NCI-H524 treated with DMSO at 0.1 percent for 48 hours (cell line): Measurements from ENCODE around the gene CADM2.

Source experiments
- DNase-seq: peaks from one replicate; lab custom pipeline; 2025; lab: John Stamatoyannopoulos, UW

The CADM2 gene

DNA sequence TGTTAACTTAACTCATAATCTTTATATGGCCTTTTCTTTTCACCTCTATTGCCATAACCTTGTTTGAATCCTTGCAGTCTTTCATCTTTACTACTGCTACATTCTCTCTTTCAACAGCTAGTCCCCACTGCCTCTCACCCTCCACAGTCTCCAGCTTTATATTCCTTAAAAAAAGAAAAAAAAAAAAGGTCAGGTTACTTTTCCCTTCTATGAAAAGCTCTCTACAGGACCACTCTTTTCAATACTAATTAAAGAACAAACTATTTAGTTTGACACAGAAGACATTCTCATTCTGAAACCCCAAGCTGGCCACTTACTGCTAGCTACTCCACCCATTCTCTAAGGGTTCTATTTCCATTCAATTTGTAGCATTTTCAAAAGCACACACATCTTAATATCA is 25.6 kb downstream of the CADM2 start:
- no peak for DNase-seq

DNA sequence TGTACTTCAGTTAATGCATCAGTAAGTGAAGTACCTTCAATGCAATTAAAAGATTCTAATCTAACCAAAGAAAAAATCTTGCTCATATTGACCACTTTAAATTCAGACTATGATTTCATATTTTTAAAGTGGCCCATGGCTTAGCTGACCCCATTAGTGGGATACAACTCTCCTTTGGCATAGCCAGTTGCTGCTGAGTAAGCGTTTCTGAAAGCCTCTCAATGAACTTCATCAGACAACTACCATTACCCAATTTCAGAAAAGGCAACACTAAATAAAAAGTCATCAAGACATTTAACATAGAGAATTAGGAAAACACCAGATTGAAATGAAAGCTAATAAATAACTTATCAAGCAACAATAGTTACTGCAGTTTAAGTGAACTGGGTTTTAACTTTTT is 27.0 kb downstream of the CADM2 start:
- no peak for DNase-seq

DNA sequence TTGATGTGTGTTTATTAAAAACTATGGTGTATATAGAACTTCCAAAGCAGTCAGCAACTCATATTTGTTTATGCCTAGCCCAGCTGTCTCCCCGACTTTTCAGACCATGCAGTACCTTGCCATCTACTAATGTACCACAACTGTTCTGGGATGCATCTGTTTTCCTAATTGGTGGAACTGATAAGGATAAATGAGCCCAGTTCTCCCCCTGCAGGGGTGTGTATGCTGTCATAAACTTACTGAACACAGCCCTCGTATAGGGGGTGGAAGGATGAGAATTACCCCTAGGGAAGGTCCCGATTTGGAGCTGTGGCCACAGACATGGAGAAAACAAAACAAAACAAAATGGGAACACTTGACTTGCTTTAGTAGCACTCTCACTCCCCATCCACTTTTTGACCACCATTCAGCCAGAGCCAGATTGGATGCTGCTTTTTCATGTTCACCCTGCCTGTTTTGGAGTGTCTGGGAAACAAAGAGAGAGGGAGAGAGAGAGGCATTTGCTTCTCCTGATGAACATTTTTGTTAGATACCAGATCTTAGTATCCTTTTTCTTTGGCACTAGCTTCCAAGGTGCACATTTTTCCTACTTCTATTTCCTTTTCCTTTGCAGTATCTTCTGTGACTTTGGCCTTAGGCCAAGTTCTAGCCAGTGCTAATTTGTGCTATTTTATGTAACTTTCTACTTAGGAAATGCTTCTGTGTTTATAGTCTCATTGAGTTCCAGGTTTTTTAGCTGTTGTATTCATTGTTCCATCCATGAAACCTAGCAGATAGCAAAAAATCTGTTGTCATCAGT is 29.1 kb downstream of the CADM2 start:
- no peak for DNase-seq

DNA sequence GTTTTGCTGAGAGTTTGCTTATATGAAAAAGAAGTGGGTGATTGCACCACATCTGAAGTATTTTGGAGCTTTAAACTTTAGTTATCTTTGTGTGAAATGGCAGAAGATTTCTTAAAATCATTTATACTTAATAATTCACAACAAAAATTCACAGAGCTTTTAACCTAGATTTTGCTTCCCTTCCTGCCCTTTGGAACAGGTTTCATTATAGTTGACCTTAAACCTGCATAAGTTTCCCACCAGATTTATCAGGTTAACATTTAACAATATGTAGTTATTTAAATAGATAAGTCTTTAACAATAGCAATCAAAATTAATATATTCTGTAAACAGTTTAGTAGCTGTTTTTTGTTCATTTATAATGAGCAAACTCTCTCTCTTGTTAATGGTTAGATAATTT is 30.3 kb downstream of the CADM2 start:
- DNase-seq: no peak

GRCh38 chr3:84991422-84991900 is 32.7 kb downstream of the CADM2 start:
- DNase-seq: no peak

GRCh38 chr3:84993956-84994355 is 35.2 kb downstream of the CADM2 start:
- no peak for DNase-seq

- no peak for DNase-seq
Measured at GRCh38 chr3:84998545-84998944, 39.8 kb downstream of the CADM2 start.

DNA sequence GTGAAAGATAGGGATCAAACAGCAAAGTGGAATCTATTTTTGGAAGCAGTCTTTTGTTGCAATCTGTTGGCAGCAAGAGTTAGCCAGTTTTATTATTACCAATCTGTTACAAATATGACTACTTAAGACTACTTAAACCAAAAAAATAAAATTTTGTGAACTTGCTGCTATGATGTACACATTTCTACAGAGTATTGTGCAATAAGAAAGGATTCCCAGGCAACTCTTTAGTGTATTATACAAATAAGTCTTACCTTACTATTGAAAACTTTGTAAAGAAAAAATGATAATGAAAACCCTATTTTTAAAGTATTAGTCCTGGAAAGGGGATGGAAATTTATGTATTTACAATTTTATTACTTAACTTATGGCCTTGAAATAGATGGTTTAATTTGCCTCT is 44.7 kb downstream of the CADM2 start:
- DNase-seq: no peak

DNA sequence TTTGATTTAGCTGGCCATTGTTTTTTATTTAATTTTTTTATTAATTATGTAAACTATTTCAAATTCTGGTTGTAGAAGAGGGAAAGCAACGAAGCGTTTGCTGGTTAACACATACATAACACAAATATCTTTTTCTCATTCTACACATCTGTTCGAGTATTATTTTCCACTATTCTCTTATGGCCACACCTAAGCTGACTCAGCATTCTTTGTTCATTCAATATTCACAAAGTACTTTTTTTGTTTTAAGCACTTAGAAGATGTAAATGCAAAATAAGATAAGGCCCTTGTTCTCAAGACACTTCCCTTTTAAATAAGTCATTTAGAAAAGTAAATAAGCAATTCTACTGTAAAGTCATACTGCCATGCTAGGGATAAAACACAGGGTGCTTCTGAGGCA is 45.4 kb downstream of the CADM2 start:
- DNase-seq: no peak

- DNase-seq: no peak
Measured at GRCh38 chr3:85005946-85006345, 47.2 kb downstream of the CADM2 start.

GRCh38 chr3:85007195-85008094 is 48.7 kb downstream of the CADM2 start:
- DNase-seq: no peak

DNA sequence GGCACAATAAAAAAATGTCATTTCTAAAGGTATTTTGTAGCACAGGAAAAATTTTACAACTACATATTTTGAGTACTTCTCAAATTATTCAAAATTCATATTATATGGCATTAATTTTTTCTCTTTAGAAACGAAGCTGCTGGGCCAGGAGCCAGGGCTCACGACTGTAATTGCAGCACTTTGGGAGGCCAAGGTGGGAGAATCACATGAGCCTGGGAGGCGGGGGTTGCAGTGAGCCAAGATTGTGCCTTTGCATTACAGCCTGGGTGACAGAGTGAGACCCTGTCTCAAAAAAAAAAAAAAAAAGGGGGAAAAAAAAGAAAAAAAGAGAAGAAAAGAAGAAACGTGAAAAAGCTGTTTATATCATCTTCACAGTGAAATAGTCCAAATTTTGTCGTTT is 62.0 kb downstream of the CADM2 start:
- no peak for DNase-seq

DNA sequence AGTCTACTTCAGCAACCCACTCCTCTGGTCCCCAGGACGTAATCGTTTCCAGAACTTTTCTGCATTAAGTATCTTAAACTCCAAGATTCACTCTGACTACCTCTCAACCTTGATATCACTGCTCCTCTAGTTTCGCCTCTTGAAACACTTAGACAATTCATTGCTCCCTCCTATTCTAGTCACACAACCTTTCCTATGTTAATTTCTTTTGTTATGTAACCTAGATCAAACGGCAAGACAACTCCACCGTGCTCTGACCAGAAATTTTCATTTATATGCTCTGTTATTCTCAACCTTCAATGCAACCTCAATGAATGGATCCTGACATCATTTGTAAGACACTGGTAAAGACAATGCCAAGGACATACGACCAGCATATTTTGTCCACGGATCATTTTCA is 71.3 kb downstream of the CADM2 start:
- no peak for DNase-seq

DNA sequence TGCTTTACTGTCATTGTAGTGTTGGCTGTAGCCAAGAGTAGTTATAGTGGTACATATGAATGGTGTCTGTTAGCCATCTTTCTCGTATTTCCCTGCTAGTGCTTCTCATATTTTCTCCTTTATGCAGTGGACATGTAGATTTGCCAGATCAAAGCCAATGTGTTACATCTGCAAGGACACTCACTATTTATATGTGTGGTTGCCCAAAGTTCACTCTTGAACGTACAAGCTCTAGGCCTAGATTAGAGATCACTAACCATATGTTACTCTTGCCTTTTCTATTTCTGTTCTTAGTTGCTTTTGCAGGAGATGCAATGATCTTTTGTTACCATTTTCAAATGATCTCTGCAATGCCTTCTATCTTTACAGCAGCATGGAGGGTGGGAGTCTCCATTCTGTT is 78.4 kb downstream of the CADM2 start:
- DNase-seq: no peak

- DNase-seq: no peak
Measured at GRCh38 chr3:85041001-85041400, 82.2 kb downstream of the CADM2 start.

GRCh38 chr3:85041562-85042055 is 82.8 kb downstream of the CADM2 start:
- DNase-seq: no peak

DNA sequence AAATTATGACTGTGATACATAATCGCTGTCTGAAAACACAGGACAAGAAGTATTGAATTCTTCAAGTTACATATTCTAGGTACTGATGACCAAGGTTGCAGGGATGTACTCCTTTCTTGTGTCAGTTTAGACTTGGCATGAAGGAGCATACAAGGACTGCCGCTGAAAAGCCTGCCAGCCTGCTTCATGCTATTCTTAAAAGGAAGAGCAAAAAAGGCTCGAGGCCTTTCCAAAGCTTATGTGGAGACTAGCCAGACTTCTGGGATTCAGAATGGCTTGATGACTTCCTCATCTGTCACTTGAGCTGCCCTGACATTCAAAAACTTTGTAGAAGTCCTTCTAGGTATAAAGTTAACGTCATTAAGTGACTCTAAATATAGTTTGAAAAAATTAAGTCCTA is 92.0 kb downstream of the CADM2 start:
- DNase-seq: no peak

DNA sequence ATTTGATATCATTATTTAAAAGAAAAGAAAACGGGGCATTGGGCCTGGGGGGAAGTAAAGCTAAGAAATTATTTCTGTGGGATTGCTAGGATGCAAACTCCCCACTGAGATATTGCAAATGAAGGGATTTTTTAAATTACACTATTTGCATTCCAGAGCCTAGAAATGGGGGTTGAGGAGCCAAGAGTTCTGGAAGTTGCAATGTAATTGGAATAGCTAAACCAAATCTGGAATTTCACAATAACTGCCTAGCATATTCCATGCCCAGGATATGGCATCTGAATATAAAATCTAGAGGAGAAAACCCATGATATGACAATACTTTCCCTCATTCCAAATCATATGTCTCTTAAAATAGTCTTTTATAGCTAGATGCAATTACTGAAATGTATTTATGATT is 93.0 kb downstream of the CADM2 start:
- no peak for DNase-seq

DNA sequence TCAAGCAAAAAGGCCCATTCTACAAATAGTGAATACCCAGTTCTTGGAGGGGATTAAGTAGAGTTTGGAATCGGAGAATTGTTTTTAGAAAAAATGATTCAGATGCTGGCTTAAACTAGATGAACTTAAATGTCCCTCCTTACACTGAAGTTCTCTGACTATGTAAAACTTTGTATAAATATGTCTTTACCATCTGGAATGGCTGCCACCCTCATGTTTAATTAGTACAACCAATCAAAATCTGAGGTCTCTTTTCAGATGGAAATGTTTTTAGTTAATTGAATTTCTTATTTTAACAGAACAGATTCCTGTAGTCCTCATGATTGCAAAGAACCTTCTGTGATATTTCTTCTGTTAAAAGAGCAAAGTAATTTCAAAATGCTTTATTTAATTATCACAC is 94.8 kb downstream of the CADM2 start:
- DNase-seq: no peak

DNA sequence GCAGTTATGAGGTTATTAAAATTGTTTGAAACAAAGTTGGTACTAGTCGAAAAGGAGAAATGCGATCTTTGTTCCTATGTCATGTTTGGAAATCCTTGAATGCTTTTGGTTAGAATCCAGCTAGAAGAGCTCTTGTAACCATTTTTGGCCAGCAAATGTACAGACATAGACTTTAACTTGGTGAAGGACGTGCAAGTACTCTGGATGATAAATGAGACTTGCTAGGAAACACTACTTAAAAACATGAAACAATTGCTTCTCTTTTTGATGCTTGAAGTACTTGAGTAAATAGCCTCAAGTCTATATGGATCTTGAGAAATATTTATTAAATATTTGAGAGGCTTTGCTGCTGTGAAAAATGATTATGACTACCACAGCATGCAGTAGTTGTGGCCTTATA is 95.8 kb downstream of the CADM2 start:
- no peak for DNase-seq

- DNase-seq: no peak
Measured at GRCh38 chr3:85068911-85069310, 110.1 kb downstream of the CADM2 start.

DNA sequence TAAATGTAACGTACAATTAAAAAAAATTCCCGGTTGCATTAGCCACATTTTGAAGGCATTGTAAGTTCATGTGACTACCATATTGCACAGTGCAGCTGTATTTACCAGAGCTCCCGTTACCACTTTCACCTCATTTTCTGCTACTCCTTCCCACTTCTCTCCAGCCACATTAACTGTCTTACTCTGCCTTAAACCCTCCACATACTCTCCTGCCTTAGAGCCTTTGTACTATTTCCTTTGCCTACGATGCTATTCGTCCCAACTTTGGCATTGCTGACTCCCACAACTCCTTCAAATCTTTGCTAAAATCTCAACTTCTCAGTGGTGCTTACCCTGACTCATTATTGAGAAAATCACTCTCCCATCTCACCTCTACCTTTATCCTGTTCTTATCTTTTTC is 115.2 kb downstream of the CADM2 start:
- no peak for DNase-seq

- no peak for DNase-seq
Measured at GRCh38 chr3:85075663-85076062, 116.9 kb downstream of the CADM2 start.
